HepG2 (cell line): ENCODE measurements around the gene WRAP73. TPM values are rescaled to one million over a fixed set of nuclear protein-coding genes. Genes with fewer than 3 reads are reported as not detected.

Experiments used
- AGO1 ChIP-seq: fragments of 200-400 bp; formaldehyde crosslinking; IDR thresholded peaks from 2 replicates; pipeline ENCODE4 v1.6.1; 2017; ENCODE audit warnings: mild to moderate bottlenecking, low read depth, low read length, moderate library complexity; ENCODE audit not compliant: poor library complexity, severe bottlenecking
- CHD2 ChIP-seq: IDR thresholded peaks from 2 replicates; pipeline ENCODE4 v1.6.1; 2011; ENCODE audit warnings: low read depth, low read length, improper control_type of control experiment
- CREBL2 ChIP-seq: sonication (generic); formaldehyde crosslinking; IDR thresholded peaks from 2 replicates; pipeline ENCODE4 v1.8.1; 2023; ENCODE audit warnings: missing genetic modification reagents, mild to moderate bottlenecking, borderline replicate concordance
- E2F2 ChIP-seq: sonication (generic); formaldehyde crosslinking; IDR thresholded peaks from 2 replicates; pipeline ENCODE4 v1.4.0; 2020; ENCODE audit warnings: missing genetic modification reagents, borderline replicate concordance
- ELF1 ChIP-seq: sonication (generic); formaldehyde crosslinking; IDR thresholded peaks from 2 replicates; pipeline ENCODE4 v1.4.0; 2020; ENCODE audit warnings: missing genetic modification reagents
- FOXJ3 ChIP-seq: sonication (generic); formaldehyde crosslinking; IDR thresholded peaks from 2 replicates; pipeline ENCODE4 v1.4.0; 2020; ENCODE audit warnings: missing genetic modification reagents, mild to moderate bottlenecking, borderline replicate concordance
- GABPB1 ChIP-seq: IDR thresholded peaks from 2 replicates; pipeline ENCODE4 v1.6.1; 2016; ENCODE audit warnings: mild to moderate bottlenecking, missing genetic modification reagents, moderate library complexity, missing compliant biosample characterization
- GATAD1 ChIP-seq: IDR thresholded peaks from 2 replicates; pipeline ENCODE4 v1.6.1; 2016; ENCODE audit warnings: missing genetic modification reagents, missing compliant biosample characterization
- HNRNPLL ChIP-seq: fragments of 200-400 bp; formaldehyde crosslinking; IDR thresholded peaks from 2 replicates; pipeline ENCODE4 v1.6.1; 2017; ENCODE audit warnings: mild to moderate bottlenecking, low read depth, low read length; ENCODE audit not compliant: poor library complexity, severe bottlenecking
- KDM2A ChIP-seq: sonication (generic); formaldehyde crosslinking; IDR thresholded peaks from 2 replicates; pipeline ENCODE4 v1.4.0; 2020; ENCODE audit warnings: low read depth, missing genetic modification reagents, borderline replicate concordance
- MTA1 ChIP-seq: sonication (generic); formaldehyde crosslinking; IDR thresholded peaks from 2 replicates; pipeline ENCODE4 v1.4.0; 2020; ENCODE audit warnings: missing genetic modification reagents, mild to moderate bottlenecking, borderline replicate concordance
- NCOA5 ChIP-seq: sonication (generic); formaldehyde crosslinking; IDR thresholded peaks from 2 replicates; pipeline ENCODE4 v1.4.0; 2020; ENCODE audit warnings: missing genetic modification reagents
- NR3C1 ChIP-seq: sonication (generic); formaldehyde crosslinking; IDR thresholded peaks from 2 replicates; pipeline ENCODE4 v1.4.0; 2020; ENCODE audit warnings: missing genetic modification reagents
- POLR2A ChIP-seq, 2 experiments: IDR thresholded peaks; 2 replicates each; pipeline ENCODE4 v1.6.1; 2011; ENCODE audit warnings: low read depth in 2 of 2, low read length in 2 of 2, mild to moderate bottlenecking in 1 of 2, moderate library complexity in 1 of 2; ENCODE audit not compliant: insufficient read depth in 1 of 2
- RAD51 ChIP-seq: fragments of 450-650 bp; IDR thresholded peaks from 2 replicates; pipeline ENCODE4 v1.6.1; 2016; ENCODE audit warnings: borderline replicate concordance
- RBFOX2 ChIP-seq: fragments of 200-400 bp; formaldehyde crosslinking; IDR thresholded peaks from 2 replicates; pipeline ENCODE4 v1.6.1; 2017; ENCODE audit warnings: low read depth, mild to moderate bottlenecking, low read length
- SALL1 ChIP-seq: sonication (generic); formaldehyde crosslinking; IDR thresholded peaks from 2 replicates; pipeline ENCODE4 v1.8.0; 2022; ENCODE audit warnings: mild to moderate bottlenecking, missing genetic modification reagents
- ZNF205 ChIP-seq: IDR thresholded peaks from 2 replicates; pipeline ENCODE4 v1.6.1; 2018; ENCODE audit warnings: missing biosample characterization, missing genetic modification reagents
- ZNF597 ChIP-seq: sonication (generic); formaldehyde crosslinking; IDR thresholded peaks from 2 replicates; pipeline ENCODE4 v1.5.0; 2020; ENCODE audit warnings: missing genetic modification reagents
- ZNF687 ChIP-seq: sonication (generic); formaldehyde crosslinking; IDR thresholded peaks from 2 replicates; pipeline ENCODE4 v1.5.1; 2020; ENCODE audit warnings: mild to moderate bottlenecking, missing genetic modification reagents, moderate library complexity
- polyA plus RNA-seq, 8 experiments: library from polyadenylated mRNA; depleted of rRNA in 3 of 8; stranded (reverse) in 7 of 8; unstranded in 1 of 8; fragments of >200 nt; fragmentation: Illumina TruSeq in 4 of 8; extraction: Trizol in 4 of 8; gene quantifications; 2 replicates each; pipeline versions ENCODE4 v1.2.1 to v1.2.3, GENCODE V29; 2011 to 2016; ENCODE audit warnings: low read depth in 4 of 8, missing spikeins in 1 of 8, mixed read lengths in 1 of 8; ENCODE audit not compliant: insufficient read depth in 1 of 8
- total RNA-seq, 5 experiments: library from RNA; depleted of rRNA; stranded (reverse); fragments of >200 nt; fragmentation: Illumina TruSeq; extraction: Trizol; gene quantifications; 2 replicates each; pipeline ENCODE4 v1.2.3, GENCODE V29; 2016; ENCODE audit warnings: low read depth in 1 of 5
- TF ChIP-seq, protein P1 (sequence below): sonication (generic); formaldehyde crosslinking; IDR thresholded peaks from 2 replicates; pipeline ENCODE4 v1.4.0; 2020; ENCODE audit warnings: missing genetic modification reagents

Gene WRAP73
- total and polyA plus RNA-seq, 2 of the 13 experiments (the other 11 are each of a cell fraction or from before 2014, with no cell fraction given) = 18.1 to 40.4 TPM

DNA sequence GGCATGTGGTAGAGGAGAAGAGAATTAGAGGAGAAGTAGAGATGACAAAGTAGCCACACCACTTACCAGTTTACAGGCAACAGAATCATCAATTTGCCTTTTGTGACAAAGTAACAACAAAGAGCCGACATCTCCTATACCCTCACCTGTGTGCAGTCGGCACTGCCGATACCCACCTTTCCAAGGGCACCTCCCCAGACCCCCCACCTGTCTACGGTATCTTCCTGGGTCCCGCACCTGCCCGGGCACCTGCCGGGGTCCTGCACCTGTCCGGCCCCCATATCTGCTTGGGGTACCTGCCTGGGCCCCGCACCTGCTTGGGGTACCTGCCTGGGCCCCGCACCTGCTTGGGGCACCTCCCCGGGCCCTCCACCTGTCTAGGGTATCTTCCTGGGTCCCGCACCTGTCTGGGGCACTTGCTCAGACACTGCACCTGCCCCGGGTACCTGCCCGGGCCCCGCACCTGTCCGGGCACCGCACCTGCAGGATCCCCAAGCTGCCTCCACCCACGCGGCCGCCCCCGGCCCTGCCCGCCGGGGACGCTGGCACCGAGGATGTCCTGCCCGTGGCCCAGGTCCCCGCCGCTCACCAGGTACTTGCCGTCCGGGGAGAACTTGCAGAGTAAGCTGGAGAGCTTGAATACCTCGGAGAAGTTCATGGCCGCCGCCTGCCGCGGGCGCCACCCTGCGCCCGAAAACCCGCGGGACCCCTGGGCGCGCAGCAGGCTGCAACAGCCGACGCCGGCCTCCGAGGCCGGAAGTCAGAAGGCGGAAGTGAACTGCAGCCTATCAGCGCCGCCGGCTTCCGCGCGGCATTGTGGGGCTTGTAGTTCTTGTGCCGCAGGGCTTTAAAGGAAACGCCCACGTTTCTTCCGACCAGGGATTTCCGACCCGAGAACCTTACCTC lies at the start of gene WRAP73 (continued):
- TF ChIP-seq FOXJ3 (CRISPR knock-in tag) (no peak), GATAD1 (CRISPR knock-in tag) (peak; percentile 79), KDM2A (CRISPR knock-in tag) (peak; percentile 75; the same call in 1 of the 2 replicates), ZNF597 (CRISPR knock-in tag) (no peak), NCOA5 (CRISPR knock-in tag) (no peak), RBFOX2 (peak; percentile 87), CHD2 (peak; percentile 86), AGO1 (no peak), E2F2 (no peak), NR3C1 (CRISPR knock-in tag) (no peak), ELF1 (CRISPR knock-in tag) (peak; percentile 90), MTA1 (CRISPR knock-in tag) (peak; percentile 50; the same call in 1 of the 2 replicates), RAD51 (no peak), SALL1 (CRISPR knock-in tag) (peak; percentile 47), CREBL2 (no peak), ZNF205 (0 out of 2 replicates have a peak, but pooled peaks have one; percentile 14), POLR2A (IDR thresholded peaks at IDR 0.05; ENCODE audit: insufficient read depth in 1 of 2, low read depth in 2 of 2, low read length in 2 of 2) (peak; percentile 65 to 76), GABPB1 (CRISPR knock-in tag) (peak; percentile 96), HNRNPLL (peak; percentile 17), ZNF687 (CRISPR knock-in tag) (peak; percentile 80)
- TF ChIP-seq, protein P1, sequence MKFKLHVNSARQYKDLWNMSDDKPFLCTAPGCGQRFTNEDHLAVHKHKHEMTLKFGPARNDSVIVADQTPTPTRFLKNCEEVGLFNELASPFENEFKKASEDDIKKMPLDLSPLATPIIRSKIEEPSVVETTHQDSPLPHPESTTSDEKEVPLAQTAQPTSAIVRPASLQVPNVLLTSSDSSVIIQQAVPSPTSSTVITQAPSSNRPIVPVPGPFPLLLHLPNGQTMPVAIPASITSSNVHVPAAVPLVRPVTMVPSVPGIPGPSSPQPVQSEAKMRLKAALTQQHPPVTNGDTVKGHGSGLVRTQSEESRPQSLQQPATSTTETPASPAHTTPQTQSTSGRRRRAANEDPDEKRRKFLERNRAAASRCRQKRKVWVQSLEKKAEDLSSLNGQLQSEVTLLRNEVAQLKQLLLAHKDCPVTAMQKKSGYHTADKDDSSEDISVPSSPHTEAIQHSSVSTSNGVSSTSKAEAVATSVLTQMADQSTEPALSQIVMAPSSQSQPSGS (CRISPR knock-in tag) = no peak
